K562 (cell line): ENCODE measurements around the gene MTSS2. TPM values are rescaled to one million over a fixed set of nuclear protein-coding genes. Genes with fewer than 3 reads are reported as not detected.

Experiments
- COPS2 ChIP-seq: fragments of 450-650 bp; conservative IDR thresholded peaks from 2 replicates; pipeline ENCODE4 v1.6.1; 2016; ENCODE audit warnings: mild to moderate bottlenecking, moderate library complexity
- CSDE1 ChIP-seq, 2 experiments: fragments of 450-650 bp; IDR thresholded peaks; 2 replicates each; pipeline ENCODE4 v1.6.1; 2016; ENCODE audit warnings: mild to moderate bottlenecking in 1 of 2
- SIN3A ChIP-seq, 2 experiments: fragments of 150-350 bp in 1 of 2; IDR thresholded peaks; 2 replicates each; pipeline ENCODE4 v1.6.1; 2011 to 2016; ENCODE audit warnings: borderline replicate concordance in 2 of 2, low read depth in 2 of 2, low read length in 2 of 2, mild to moderate bottlenecking in 2 of 2, moderate library complexity in 2 of 2; ENCODE audit not compliant: control insufficient read depth in 1 of 2
- XRCC5 ChIP-seq: fragments of 200-400 bp; formaldehyde crosslinking; IDR thresholded peaks from 2 replicates; pipeline ENCODE4 v1.6.1; 2017; ENCODE audit warnings: low read depth, mild to moderate bottlenecking, low read length
- ZFX ChIP-seq: sonication (generic); formaldehyde crosslinking; IDR thresholded peaks from 2 replicates; pipeline ENCODE4 v1.8.0; 2022; ENCODE audit warnings: mild to moderate bottlenecking, missing genetic modification reagents, moderate library complexity
- polyA plus RNA-seq, 8 experiments: library from polyadenylated mRNA; depleted of rRNA in 4 of 8; stranded (reverse) in 5 of 8; unstranded in 3 of 8; fragments of >200 nt; fragmentation: Nextera tagmentation in 2 of 8; fragmentation: Illumina TruSeq in 1 of 8; extraction: Ambion mirVana in 2 of 8; extraction: Trizol in 1 of 8; gene quantifications; 2 replicates each; pipeline versions ENCODE4 v1.2.1 to v1.2.3, GENCODE V29; 2011 to 2014; ENCODE audit warnings: inconsistent platforms in 1 of 8, missing spikeins in 1 of 8
- total RNA-seq, 7 experiments: library from RNA; depleted of rRNA in 6 of 7; stranded (reverse); fragments of >200 nt in 6 of 7; fragmentation: Illumina TruSeq in 2 of 7; extraction: Trizol in 2 of 7; gene quantifications; 2 replicates each; pipeline versions ENCODE4 v1.2.1 to v1.2.3, GENCODE V29; 2011 to 2021; ENCODE audit warnings: low replicate concordance in 1 of 7
- TF ChIP-seq, protein P1 (sequence below): fragments of 200-800 bp; sonication (Bioruptor generic); IDR thresholded peaks from 2 replicates; pipeline ENCODE4 v1.6.1; 2017; ENCODE audit warnings: missing genetic modification characterization, missing compliant biosample characterization
- TF ChIP-seq, protein P2 (sequence below), 3 experiments: fragments of 200-800 bp in 1 of 3; sonication (Bioruptor generic) in 1 of 3; sonication (generic) in 1 of 3; formaldehyde crosslinking in 1 of 3; IDR thresholded peaks; 2 replicates each; pipeline versions ENCODE4 v1.6.1 to v1.8.0; 2016 to 2022; ENCODE audit warnings: mild to moderate bottlenecking in 2 of 3, missing compliant biosample characterization in 2 of 3, missing genetic modification characterization in 2 of 3, missing genetic modification reagents in 1 of 3
- TF ChIP-seq, protein P3 (sequence below): fragments of 250-450 bp; sonication (Bioruptor Pico); IDR thresholded peaks from 2 replicates; pipeline ENCODE4 v1.5.0; 2020; ENCODE audit warnings: mild to moderate bottlenecking, borderline replicate concordance
- TF ChIP-seq, protein P4 (sequence below): sonication (generic); formaldehyde crosslinking; IDR thresholded peaks from 2 replicates; pipeline ENCODE4 v1.5.0; 2020; ENCODE audit warnings: missing genetic modification reagents

Gene MTSS2
- total and polyA plus RNA-seq, 9 of the 15 experiments (the other 6 are each of a cell fraction or from before 2014, with no cell fraction given) = 0.11 to 60.3 (median 16.9) TPM

DNA sequence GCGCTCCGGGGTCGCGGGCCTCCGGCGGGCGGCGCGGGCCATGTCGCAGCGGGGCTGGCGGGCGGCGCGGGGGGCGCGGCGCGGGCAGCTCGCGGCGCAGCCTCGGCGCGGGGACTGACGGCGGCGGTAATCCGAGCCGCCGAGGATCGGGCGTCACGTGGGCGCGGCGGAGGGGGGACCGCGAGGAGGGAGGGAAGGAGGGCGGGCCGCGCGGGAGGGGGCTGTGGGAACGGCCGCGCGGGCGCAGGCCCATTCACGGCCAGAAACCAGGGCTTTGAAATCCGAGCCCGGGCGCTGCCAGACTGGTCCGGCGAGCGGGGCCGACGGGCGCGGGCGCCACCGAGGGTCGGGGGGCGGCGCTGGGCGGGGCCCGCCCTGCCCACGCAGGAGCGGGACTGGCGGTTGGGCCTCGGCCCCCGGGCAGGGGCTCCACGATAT, at the start of gene MTSS2 (continued):
- TF ChIP-seq SIN3A (IDR thresholded peaks at IDR 0.05; ENCODE audit: borderline replicate concordance in 2 of 2, control insufficient read depth in 1 of 2, low read depth in 2 of 2, low read length in 2 of 2) (peak in 1 of 2 experiments; percentile 21; a peak in 1 of 4 replicates), CSDE1 (IDR thresholded peaks at IDR 0.05) (no peak), XRCC5 (no peak), COPS2 (no peak), ZFX (CRISPR knock-in tag) (peak; percentile 68)
- TF ChIP-seq, protein P1, sequence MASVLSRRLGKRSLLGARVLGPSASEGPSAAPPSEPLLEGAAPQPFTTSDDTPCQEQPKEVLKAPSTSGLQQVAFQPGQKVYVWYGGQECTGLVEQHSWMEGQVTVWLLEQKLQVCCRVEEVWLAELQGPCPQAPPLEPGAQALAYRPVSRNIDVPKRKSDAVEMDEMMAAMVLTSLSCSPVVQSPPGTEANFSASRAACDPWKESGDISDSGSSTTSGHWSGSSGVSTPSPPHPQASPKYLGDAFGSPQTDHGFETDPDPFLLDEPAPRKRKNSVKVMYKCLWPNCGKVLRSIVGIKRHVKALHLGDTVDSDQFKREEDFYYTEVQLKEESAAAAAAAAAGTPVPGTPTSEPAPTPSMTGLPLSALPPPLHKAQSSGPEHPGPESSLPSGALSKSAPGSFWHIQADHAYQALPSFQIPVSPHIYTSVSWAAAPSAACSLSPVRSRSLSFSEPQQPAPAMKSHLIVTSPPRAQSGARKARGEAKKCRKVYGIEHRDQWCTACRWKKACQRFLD (CRISPR knock-in tag) = no peak
- TF ChIP-seq, protein P2, sequence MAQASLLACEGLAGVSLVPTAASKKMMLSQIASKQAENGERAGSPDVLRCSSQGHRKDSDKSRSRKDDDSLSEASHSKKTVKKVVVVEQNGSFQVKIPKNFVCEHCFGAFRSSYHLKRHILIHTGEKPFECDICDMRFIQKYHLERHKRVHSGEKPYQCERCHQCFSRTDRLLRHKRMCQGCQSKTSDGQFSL (CRISPR knock-in tag; IDR thresholded peaks at IDR 0.05) = 0 out of 2 replicates have a peak, but pooled peaks have one; percentile 20
- TF ChIP-seq, protein P2 (tag; IDR thresholded peaks at IDR 0.05) = no peak
- TF ChIP-seq, protein P3, sequence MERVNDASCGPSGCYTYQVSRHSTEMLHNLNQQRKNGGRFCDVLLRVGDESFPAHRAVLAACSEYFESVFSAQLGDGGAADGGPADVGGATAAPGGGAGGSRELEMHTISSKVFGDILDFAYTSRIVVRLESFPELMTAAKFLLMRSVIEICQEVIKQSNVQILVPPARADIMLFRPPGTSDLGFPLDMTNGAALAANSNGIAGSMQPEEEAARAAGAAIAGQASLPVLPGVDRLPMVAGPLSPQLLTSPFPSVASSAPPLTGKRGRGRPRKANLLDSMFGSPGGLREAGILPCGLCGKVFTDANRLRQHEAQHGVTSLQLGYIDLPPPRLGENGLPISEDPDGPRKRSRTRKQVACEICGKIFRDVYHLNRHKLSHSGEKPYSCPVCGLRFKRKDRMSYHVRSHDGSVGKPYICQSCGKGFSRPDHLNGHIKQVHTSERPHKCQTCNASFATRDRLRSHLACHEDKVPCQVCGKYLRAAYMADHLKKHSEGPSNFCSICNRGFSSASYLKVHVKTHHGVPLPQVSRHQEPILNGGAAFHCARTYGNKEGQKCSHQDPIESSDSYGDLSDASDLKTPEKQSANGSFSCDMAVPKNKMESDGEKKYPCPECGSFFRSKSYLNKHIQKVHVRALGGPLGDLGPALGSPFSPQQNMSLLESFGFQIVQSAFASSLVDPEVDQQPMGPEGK = no peak
- TF ChIP-seq, protein P4, sequence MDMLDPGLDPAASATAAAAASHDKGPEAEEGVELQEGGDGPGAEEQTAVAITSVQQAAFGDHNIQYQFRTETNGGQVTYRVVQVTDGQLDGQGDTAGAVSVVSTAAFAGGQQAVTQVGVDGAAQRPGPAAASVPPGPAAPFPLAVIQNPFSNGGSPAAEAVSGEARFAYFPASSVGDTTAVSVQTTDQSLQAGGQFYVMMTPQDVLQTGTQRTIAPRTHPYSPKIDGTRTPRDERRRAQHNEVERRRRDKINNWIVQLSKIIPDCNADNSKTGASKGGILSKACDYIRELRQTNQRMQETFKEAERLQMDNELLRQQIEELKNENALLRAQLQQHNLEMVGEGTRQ (CRISPR knock-in tag) = peak; percentile 93
- TF ChIP-seq, all 486 proteins: peak for 41
